ENCODE data around the gene SAP25.
"Not testable (repeated sequence)": the region's sequence is repeated elsewhere in the genome, so short reads cannot be mapped to it uniquely, and the experiment has no call there.

DNA sequence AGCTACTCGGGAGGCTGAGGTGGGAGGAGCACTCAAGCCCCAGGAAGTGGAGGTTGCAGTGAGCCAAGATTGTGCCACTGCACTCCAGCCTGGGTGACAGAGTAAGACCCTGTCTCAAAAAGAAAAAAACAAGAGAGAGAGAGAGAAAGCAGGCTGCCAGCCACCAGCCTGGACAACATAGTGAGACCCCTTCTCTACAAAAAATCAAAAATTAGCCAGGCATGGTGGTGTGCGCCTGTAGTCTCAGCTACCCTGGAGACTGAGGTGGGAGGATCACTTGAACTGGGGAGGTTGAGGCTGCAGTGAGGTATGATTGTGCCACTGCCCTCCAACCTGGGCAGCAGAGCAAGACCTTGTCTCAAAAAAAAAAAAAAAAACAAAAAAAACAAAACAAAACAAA is 37.0 kb downstream of the SAP25 start:
- TF ChIP-seq, protein P1, sequence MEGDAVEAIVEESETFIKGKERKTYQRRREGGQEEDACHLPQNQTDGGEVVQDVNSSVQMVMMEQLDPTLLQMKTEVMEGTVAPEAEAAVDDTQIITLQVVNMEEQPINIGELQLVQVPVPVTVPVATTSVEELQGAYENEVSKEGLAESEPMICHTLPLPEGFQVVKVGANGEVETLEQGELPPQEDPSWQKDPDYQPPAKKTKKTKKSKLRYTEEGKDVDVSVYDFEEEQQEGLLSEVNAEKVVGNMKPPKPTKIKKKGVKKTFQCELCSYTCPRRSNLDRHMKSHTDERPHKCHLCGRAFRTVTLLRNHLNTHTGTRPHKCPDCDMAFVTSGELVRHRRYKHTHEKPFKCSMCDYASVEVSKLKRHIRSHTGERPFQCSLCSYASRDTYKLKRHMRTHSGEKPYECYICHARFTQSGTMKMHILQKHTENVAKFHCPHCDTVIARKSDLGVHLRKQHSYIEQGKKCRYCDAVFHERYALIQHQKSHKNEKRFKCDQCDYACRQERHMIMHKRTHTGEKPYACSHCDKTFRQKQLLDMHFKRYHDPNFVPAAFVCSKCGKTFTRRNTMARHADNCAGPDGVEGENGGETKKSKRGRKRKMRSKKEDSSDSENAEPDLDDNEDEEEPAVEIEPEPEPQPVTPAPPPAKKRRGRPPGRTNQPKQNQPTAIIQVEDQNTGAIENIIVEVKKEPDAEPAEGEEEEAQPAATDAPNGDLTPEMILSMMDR (IDR thresholded peaks at IDR 0.05) = not testable (repeated sequence)
- TF ChIP-seq ZFX (IDR thresholded peaks at IDR 0.05; ENCODE audit: borderline replicate concordance) = not testable (repeated sequence)
